HG02763 (cell line): ENCODE data around the gene BRI3.

Experiments used
- ATAC-seq: cut with Tn5 transposase; IDR thresholded peaks from one replicate; pipeline ENCODE4 v1.9.1; 2021; ENCODE audit warnings: mild to moderate bottlenecking, moderate library complexity; ENCODE audit not compliant: unreplicated experiment

Gene BRI3

DNA sequence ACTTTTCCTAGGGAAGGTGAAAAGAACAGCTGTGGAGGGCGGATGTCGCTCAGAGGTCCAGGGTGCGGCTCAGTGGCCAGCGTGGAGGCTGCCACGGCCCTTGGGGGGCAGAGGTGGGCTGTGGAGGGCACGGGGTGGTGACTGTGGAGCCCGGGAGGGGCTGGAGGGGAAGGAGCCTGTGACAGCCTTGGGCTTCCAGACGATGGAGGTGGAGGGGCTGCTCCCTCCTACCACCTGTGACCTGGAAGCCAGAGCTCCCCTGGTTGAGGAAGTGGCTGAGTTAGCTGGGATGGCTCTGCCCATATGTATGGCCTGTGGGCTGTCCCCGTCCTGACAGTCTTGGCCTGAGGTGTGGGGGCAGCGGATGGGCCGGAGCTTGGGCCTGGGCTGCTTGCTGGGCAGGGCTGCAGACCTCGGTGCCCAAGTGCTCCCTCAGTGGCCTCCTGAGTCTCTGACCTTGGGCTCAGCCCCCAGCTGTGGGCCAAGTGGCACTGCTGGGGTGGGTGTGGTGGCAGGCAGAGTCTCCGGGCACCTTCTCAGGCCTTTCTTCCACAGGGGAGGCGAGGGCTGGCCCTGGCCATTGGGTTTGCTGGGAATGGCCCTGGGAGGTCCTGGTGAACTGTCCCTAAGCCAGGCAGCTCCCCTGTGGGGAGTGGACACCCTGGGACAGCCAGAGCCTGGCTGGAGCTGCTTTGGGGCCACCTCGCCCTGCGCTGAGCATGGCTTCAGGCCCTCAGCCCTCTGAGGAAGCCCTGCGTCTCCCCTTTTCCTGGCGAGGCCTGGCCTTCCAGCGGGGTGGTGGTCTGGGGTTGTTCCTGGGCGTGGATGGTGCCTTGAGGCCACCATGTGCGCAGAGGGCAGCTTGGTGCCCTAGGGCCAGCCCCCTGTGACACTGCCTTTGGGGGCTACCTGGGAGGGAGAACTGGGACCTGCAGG, 3.9 kb downstream of the BRI3 start:
- no peak for ATAC-seq

- no peak for ATAC-seq
Measured at GRCh38 chr7:98286093-98286539, 4.6 kb downstream of the BRI3 start.

- ATAC-seq = no peak
Measured at GRCh38 chr7:98286701-98287485, 5.4 kb downstream of the BRI3 start.

DNA sequence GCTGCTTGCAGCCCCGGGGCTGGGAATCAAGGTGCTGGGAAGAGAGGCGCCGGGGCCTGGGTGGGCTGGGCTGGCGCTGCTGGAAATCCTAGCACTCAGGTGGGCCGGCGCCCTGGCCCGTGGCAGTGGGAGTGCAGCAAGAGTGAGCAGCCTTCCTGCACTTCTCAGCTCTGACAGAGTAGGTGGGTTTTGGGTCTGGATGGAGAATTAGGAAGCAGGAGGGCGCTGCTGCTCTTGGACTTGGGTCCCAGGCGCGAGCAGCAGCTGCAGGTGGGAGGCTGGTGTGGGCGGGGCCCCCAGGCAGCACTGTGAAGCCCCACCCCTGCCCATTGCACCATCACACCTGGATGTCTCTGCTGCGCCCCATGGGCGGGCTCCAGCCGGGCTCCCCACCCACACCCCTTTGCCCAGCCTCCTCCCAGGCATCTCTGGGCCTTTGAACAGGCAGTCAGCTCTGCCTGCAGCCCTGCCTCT, 6.0 kb downstream of the BRI3 start:
- ATAC-seq = no peak

- ATAC-seq = no peak
Measured at GRCh38 chr7:98288064-98288823, 6.8 kb downstream of the BRI3 start.

DNA sequence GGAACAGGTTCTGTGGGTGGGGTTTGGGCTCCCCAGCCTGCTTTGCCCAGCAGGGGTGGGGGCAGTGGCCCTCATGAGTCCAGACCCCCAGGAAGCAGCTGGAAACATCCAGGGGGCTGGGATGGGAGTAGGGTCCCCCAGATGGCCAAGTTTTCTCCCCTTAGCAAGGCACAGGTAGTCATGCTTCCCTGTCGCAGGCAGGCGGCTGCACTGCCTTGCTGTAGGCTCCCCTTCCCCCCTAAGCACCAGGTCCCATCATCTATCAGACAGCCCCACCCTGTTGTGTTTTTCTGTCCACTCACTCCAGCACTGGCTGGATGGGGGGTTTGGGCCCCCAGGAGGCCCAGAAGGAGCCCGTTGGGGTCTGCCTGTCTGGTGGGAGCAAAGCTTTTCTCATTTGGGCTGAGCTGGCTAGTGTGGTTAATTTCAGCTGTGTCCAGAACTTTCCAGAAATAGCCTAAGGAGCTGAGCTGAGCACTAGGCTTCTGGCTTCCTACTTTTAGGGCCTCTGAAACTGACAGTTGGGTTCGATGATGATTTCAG, 7.9 kb downstream of the BRI3 start:
- no peak for ATAC-seq

DNA sequence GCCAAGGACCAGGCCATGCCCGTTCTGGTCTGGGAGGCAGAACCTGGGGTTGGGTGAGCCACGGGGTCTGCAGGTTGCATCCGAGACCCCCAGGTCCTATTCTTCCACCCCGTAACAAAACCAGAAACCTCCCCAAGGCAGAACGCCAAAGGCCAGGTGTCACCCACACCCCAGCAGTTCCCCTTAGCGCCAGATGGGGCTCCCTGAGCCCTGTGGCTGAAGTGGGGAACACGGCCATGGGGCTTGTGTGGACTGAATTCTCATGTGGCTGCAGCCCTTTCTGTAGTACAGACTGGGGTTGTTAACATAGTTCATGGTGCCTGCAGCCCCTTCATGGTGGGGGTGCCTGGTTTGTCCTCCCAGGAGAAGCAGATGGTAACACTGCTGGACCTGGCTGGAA, 10.2 kb downstream of the BRI3 start:
- no peak for ATAC-seq

- ATAC-seq = no peak
Measured at GRCh38 chr7:98293265-98293664, 11.8 kb downstream of the BRI3 start.

- ATAC-seq = no peak
Measured at GRCh38 chr7:98293746-98294145, 12.3 kb downstream of the BRI3 start.

DNA sequence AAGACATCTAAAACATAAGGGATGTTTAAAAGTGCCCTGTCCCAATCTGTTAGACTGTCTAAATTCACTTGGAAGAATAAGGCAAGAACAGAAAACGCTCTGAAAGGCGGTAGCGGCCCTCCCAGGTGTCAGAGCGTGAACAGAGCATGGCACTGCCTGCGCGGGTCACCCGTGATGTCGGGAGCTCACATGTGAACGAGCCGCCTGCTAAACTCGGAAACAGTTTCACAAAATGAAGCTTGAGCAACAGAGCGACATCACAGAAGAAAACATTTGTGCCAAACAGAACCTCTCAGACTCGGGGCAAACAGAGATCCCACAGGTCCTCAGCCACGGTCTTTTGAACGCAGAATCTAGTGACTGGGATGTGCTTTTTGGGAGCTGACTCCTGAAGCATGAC, 12.8 kb downstream of the BRI3 start:
- ATAC-seq = no peak

DNA sequence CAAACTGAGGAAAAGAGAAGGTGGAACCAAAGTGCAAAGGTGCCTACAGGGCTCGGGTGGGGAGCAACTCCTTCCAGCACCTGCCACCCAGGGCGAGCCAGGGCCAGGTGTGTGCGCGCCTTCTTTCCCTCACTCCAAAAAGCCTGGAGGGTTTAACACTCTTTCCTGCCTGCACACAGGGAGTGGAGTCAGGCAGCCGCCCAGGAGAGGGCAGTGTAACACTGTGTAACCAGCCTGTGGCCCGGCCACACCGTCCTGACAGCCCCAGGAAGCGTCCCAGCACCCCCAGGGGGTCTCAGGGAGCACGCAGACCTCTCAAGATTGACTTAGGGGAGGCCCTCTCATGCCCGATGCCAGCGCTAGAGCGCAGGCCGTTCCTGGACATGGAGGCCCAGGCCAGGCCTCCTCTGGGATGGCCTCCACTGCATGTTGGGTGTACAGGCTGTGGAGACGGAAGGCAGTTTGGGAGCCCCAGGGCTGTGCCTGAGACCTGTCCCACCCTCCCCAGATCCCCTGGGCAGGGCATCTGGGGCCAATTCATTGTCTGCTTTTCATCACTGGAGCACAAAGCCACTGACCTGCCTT, 13.4 kb downstream of the BRI3 start:
- no peak for ATAC-seq

DNA sequence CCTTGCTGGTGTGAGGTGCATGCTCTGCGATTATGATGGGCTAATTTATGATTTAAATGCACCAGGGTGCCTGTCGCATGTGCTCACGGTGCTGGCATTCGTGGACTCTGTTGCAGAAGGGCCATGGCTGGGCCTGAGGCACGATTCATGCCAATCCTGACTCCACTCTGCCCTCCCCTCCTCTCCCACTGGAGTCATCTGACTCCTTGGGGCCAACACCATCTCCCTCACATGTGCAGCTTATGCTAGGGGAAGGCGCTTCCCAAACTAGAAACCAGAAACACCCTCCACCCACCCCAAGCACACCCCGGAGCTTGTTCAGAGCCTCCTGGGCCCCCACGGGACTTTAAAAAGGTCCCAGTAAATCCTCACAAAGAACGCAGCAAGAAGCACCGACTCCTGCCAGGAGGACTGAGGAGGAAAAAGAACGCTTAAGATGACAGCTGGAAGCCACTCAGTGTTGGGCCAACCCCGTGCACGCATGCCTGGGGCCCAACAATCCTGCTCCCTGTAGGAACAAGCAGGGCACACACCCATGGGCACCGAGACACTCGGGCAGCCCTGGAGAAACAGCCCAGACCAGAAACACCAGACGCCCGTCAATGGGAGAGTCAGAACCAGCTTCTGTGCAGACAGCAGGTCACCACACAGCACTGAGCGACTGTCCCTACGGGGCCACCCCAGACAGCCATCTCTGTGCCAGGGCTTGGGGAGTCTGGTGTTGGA, 14.1 kb downstream of the BRI3 start:
- ATAC-seq = no peak

GRCh38 chr7:98296833-98297232, 15.3 kb downstream of the BRI3 start:
- no peak for ATAC-seq

- no peak for ATAC-seq
Measured at GRCh38 chr7:98297626-98298286, 16.3 kb downstream of the BRI3 start.

GRCh38 chr7:98300595-98301372, 19.3 kb downstream of the BRI3 start:
- ATAC-seq = no peak

GRCh38 chr7:98301693-98302470, 20.4 kb downstream of the BRI3 start:
- no peak for ATAC-seq

DNA sequence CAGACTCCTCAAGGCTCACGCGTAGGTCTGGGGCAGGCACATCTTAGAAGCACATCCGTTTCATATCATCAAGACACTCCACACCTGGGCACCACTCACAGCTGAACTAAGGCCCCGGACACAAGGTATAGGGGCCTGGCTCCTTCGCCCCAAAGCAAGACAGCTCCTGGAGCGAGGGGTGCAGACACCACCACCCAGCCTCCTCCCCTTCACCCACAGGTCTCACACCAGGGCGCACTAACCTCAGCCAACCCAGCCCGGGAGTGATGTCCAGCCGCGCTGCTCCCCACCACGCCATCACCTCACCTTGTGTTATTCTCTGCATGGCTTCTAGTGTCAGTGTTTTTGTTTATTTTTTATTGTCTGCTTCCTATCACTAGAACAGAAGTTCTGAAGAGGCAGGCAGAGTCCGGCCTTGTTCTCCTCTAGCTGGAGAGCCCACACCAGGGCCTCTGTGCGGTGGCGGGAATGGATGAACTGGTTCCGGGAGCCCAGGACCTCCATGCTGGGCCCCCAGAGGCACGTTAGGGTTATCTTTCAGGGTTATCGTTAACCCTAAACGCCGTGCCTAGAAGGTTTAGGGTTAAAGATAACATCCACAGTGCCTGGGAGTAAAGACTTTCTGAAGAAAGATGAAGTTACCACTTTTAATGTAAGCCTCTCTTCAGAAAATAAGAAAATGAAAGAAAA, 21.8 kb downstream of the BRI3 start:
- no peak for ATAC-seq
